Activated CD4-positive, alpha-beta T cell treated with anti-CD3 and anti-CD28 coated beads for 36 hours (primary cell): ENCODE results near the gene EIF2AK3. TPM values are rescaled to one million over a fixed set of nuclear protein-coding genes. Genes with fewer than 3 reads are reported as not detected.
"Not testable (repeated sequence)": the region's sequence is repeated elsewhere in the genome, so short reads cannot be mapped to it uniquely, and the experiment has no call there.

Source experiments
- ATAC-seq: fragments of 200-7000 bp; cut with Tn5 transposase; one replicate; pipeline ENCODE4 v1.10.0; 2021; ENCODE audit warnings: mild to moderate bottlenecking, moderate library complexity
- CTCF ChIA-PET: fragments of 350-600 bp; sonication (Branson Sonifier 250); formaldehyde crosslinking; loops from one replicate; lab custom pipeline; 2021; ENCODE audit warnings: antibody characterized with exemption; lab: Charles Lee
- POLR2A ChIA-PET: fragments of 350-600 bp; sonication (Branson Sonifier 250); formaldehyde crosslinking; loops from one replicate; lab custom pipeline; 2021; ENCODE audit warnings: antibody characterized with exemption, inconsistent platforms; lab: Charles Lee
- DNase-seq: peaks from one replicate; pipeline ENCODE4 v3.0.0-alpha.2; 2020
- H3K27ac Mint-ChIP-seq: one replicate; pipeline ENCODE4 v1.8.0; 2021; ENCODE audit warnings: mixed read lengths
- H3K27me3 Mint-ChIP-seq: one replicate; pipeline ENCODE4 v1.8.0; 2021; ENCODE audit warnings: mixed read lengths
- H3K36me3 Mint-ChIP-seq: one replicate; pipeline ENCODE4 v1.8.0; 2021; ENCODE audit warnings: low read depth, mixed read lengths
- H3K4me1 Mint-ChIP-seq: one replicate; pipeline ENCODE4 v1.8.0; 2021; ENCODE audit warnings: mixed read lengths
- H3K4me3 Mint-ChIP-seq: one replicate; pipeline ENCODE4 v1.8.0; 2021; ENCODE audit warnings: mild to moderate bottlenecking, moderate library complexity, mixed read lengths
- H3K9me3 Mint-ChIP-seq: one replicate; pipeline ENCODE4 v1.8.0; 2021; ENCODE audit warnings: low read depth, mixed read lengths
- intact Hi-C, 2 experiments: fragments of 100-400 bp; cut with DNase I in 1 of 2; cut with micrococcal nuclease in 1 of 2; formaldehyde crosslinking; loops; one replicate each; pipeline versions ENCODE4 v1.14.2 to v1.15.1; 2022 to 2024; cut with DNase I, micrococcal nuclease
- total RNA-seq, 2 experiments: library from RNA; stranded (reverse); gene quantifications; one replicate each; pipeline ENCODE4 v1.2.3, GENCODE V29; 2021

EIF2AK3 gene
- total RNA-seq, 2 experiments from 2014 or later: 15.9 to 25.1 TPM

DNA sequence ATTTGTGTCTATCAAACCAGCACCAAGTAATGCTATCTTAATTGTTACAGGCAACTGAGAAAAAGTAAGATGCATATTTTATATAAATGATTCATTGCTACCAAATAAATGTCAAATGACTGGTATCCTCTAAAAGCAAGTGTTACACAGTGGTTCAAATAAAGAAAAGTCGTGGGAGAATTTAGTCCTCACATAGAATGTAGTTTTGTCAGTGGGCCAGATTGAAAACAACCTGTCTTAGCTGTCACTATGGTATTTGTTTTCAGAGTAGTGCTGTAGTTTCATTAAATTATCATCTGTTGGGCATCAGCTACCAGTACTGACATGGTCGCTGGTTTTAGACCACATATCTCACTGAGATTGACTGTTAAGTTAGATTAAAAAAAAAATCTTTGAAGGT is 10.2 kb upstream of the EIF2AK3 start:
- intact Hi-C loops: no loop called here
- ATAC-seq (peak; percentile 49), DNase-seq (no peak)
- Mint-ChIP-seq H3K4me3 (no peak overlapping the region), H3K9me3 (peaks cover 6% of the 10 kb centered on the region), H3K27me3 (peaks cover 2% of the 10 kb centered on the region), H3K36me3 (peaks cover 6% of the 10 kb centered on the region), H3K27ac (no peak overlapping the region), H3K4me1 (peaks cover 23% of the 10 kb centered on the region)
- ChIA-PET CTCF (interaction anchor here (1.2 kb wide), 1 partner anchor 34 kb away, joined by 4 read pairs; no protein-coding TSS in a partner anchor), POLR2A (no interaction called here)

DNA sequence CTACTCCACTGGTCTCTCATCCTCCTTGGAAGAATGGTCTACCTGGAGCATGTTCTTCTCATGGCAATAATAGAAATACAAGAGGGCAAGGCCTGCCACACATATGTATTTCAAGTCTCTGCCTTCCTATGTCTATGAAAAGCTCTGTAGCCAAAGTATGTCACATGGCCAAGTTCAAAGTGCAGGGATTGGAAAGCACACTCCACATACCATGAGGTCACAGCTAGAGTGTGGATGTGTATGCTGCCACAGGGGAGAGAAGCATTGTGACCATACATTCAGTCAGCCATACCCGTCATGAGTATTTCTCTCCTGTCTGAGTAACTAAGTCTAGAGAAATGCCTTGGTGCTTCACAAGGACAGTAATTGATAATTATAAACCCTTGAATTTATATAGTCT is 8.8 kb upstream of the EIF2AK3 start:
- H3K9me3 Mint-ChIP-seq: peaks cover 6% of the 10 kb centered on the region
- ChIA-PET POLR2A (no interaction called here), CTCF (interaction anchor here (1.3 kb wide), 1 partner anchor 35 kb away, joined by 3 read pairs; no protein-coding TSS in a partner anchor)
- no peak overlapping the region for H3K27ac Mint-ChIP-seq
- DNase-seq: no peak
- peaks cover 2% of the 10 kb centered on the region for H3K27me3 Mint-ChIP-seq
- peaks cover 6% of the 10 kb centered on the region for H3K36me3 Mint-ChIP-seq
- H3K4me1 Mint-ChIP-seq: peaks cover 23% of the 10 kb centered on the region
- ATAC-seq: no peak
- no peak overlapping the region for H3K4me3 Mint-ChIP-seq
- intact Hi-C loops: no loop called here

DNA sequence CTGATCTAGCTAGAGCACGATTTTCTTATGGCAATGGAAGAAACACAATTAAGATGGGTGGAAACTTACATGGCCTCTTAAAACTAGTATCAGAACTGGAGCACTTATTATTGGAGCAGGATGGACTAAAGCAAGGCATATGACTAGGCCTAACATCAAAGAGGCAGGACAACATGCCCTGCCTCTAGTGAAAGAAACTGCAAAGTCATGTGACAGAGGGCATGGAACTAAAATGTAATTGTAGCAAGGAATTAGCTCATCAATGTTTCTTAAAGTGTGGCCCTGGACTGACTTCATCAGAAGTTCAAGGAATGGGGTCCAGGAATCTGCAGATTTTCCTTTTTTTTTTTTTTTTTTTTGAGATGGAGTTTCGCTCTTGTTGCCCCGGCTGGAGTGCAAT is 5.3 kb upstream of the EIF2AK3 start:
- Mint-ChIP-seq H3K36me3 (no peaks in the 10 kb centered on the region), H3K9me3 (no peaks in the 10 kb centered on the region), H3K27ac (no peak overlapping the region), H3K27me3 (no peaks in the 10 kb centered on the region), H3K4me1 (peaks cover 14% of the 10 kb centered on the region), H3K4me3 (no peak overlapping the region)
- ChIA-PET POLR2A (no interaction called here), CTCF (interaction anchor here (0.6 kb wide), 1 partner anchor 13 kb away, joined by 3 read pairs; no protein-coding TSS in a partner anchor)
- intact Hi-C loops: no loop called here
- no peak for DNase-seq
- ATAC-seq: no peak

DNA sequence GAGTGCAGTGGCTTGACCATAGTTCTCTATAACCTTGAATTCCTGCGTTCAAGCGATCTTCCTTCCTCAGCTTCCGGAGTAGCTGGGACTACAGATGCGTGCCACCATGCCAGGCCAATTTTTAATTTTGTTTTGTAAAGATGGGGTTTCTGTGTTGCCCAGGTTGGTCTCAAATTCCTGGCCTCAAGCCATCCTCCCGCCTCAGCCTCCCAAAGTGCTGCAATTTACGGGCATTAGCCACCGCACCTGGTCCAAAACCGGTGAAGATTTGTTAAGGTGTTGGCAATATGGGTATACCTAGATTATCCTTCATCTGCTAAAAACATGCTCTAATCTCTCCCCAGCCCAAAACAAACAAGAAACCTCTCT is 1.3 kb upstream of the EIF2AK3 start:
- intact Hi-C loops: loop anchor here (1.0 to 5.0 kb wide), 5 partner anchors 10 to 571 kb away; partner anchors contain the start of gene KRCC1 (in 1 of the 2)
- POLR2A ChIA-PET: interaction anchor here (0.5 to 2.2 kb wide), 7 partner anchors 16 to 72 kb away, joined by 3 to 19 read pairs (median 5); partner anchors contain the start of gene RPIA

DNA sequence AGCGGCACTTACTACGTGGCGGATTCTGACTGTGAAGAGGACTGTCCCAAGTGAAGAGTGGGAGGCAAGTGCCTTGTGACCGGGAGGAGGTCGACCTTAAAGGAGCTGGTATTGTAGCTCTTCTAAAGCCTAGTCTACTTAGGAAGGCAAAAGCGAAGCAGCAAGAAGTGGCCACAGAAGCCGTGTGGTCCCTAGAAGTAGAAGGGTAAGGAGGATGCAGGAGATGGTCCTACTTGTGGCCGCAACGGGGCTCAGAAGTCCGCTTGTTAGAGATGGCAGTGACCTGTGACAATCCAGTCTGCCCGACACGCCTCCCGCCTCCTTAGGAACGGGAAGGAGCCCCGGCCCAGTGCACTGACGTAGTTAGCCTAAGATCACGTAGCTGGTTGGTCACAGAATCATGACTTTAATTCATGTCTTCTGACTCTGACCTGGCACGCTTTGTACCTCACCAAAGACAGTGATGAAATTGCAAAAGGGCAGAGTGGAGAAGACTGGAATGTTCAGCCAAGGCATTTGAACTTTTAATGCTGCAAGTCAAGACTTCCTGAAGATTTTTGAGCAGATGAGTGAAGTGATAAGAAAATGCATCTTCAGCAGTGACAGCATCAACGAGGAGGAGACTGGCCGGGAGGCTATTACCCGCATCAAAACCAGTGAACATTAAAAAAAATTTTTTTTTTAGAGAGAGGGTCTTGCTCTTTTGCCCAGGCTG is 749 bp upstream of the EIF2AK3 start:
- ChIA-PET CTCF (interaction anchor here (0.5 to 2.1 kb wide), 7 partner anchors 17 to 65 kb away, joined by 3 to 6 read pairs (median 3); no protein-coding TSS in a partner anchor), POLR2A (interaction anchor here (0.5 to 2.2 kb wide), 8 partner anchors 15 to 73 kb away, joined by 3 to 19 read pairs (median 5); partner anchors contain the start of gene RPIA)
- Mint-ChIP-seq H3K27ac (no peak overlapping the region), H3K4me1 (peaks cover 18% of the 10 kb centered on the region), H3K27me3 (no peaks in the 10 kb centered on the region), H3K9me3 (no peaks in the 10 kb centered on the region), H3K36me3 (no peaks in the 10 kb centered on the region), H3K4me3 (no peak overlapping the region)
- DNase-seq (peak; percentile 93), ATAC-seq (peak; percentile 57)
- intact Hi-C loops: loop anchor here (1.0 to 5.0 kb wide), 9 partner anchors 10 to 571 kb away; partner anchors contain the start of genes RPIA (in 2 of the 2) and KRCC1 (in 1 of the 2)

More for the DNA sequence above, 1.3 kb upstream of the EIF2AK3 start:
- no peaks in the 10 kb centered on the region for H3K27me3 Mint-ChIP-seq
- H3K27ac Mint-ChIP-seq: no peak overlapping the region
- no peak overlapping the region for H3K4me3 Mint-ChIP-seq
- peaks cover 16% of the 10 kb centered on the region for H3K4me1 Mint-ChIP-seq
- H3K9me3 Mint-ChIP-seq: no peaks in the 10 kb centered on the region
- no peak for DNase-seq
- no peak for ATAC-seq
- CTCF ChIA-PET: interaction anchor here (0.5 to 2.1 kb wide), 4 partner anchors 35 to 64 kb away, joined by 3 to 6 read pairs (median 4); no protein-coding TSS in a partner anchor
- no peaks in the 10 kb centered on the region for H3K36me3 Mint-ChIP-seq

DNA sequence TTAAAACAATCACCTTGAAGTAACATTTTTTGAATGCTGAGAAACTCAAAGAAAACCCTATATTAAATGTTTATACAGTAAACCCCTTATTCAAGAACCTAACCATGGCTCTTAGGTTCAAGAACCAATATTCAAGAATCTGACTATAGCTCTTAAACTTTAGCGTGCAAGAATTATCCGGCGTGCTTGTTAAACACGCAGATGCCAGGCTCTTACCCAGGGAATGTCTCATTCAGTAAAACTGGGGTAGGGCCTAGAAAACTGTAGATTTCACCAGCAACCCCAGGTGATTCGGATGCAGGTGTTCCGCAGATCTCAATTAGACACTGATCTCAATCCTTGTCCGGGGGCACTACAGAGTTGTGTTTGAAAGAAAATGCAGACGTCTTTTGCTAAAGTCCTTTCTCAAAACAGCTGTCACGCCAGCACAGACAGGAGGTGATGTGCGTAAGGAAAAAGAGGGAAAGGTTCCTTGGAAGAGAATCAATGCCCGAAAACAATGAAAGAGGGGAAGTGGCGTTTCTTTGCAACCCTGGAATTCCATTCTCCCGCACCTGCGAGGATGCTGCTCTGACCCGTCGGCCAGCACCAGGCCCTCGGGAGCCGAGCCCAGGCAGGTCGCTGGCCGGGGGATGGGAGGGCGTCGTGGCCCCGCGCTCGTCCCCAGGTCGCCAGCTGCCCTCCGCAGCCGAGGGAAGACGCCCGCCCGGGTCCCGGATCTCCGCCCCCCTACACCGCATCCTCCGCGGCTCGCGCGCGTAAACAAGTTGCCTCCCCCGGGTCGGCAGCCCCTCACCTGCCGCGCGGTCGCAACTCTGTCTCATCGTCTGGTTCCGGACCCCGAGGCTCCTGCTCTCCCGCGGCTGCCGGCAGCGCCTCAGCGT is 851 bp downstream of the EIF2AK3 start:
- no peak for ATAC-seq
- H3K4me3 Mint-ChIP-seq: no peak overlapping the region

DNA sequence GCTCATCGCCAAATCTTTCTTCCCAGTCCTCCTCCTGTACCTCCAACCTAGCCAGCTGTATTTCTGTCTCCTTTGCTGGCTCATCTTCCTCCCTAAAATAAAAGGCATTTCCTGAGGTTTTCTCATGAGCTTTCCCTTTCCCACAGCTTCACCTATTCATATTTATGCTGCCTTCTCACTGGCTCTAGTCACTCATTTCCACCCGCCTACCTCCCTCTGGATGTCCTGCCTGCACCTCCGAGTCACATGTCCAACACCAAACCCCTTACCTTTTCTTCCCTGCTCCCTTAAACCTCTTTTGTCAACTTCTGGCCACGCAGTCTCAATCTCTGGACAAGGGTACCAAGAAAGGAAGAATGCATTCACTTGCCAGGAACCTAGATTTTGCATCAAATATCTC is 2.8 kb downstream of the EIF2AK3 start:
- H3K9me3 Mint-ChIP-seq: no peaks in the 10 kb centered on the region
- intact Hi-C loops: no loop called here
- H3K27me3 Mint-ChIP-seq: no peaks in the 10 kb centered on the region
- no peak for DNase-seq
- ATAC-seq: no peak
- CTCF ChIA-PET: no interaction called here
- peaks cover 30% of the 10 kb centered on the region for H3K4me1 Mint-ChIP-seq
- POLR2A ChIA-PET: no interaction called here
- H3K36me3 Mint-ChIP-seq: no peaks in the 10 kb centered on the region
- H3K4me3 Mint-ChIP-seq: no peak overlapping the region
- no peak overlapping the region for H3K27ac Mint-ChIP-seq

More for the DNA sequence above, 851 bp downstream of the EIF2AK3 start:
- Mint-ChIP-seq H3K9me3 (no peaks in the 10 kb centered on the region), H3K36me3 (no peaks in the 10 kb centered on the region), H3K27me3 (no peaks in the 10 kb centered on the region), H3K27ac (peak overlapping the region; percentile 91), H3K4me1 (peaks cover 23% of the 10 kb centered on the region)
- ChIA-PET CTCF (interaction anchor here (1.1 to 1.3 kb wide), 2 partner anchors 19 to 43 kb away, joined by 4 read pairs; no protein-coding TSS in a partner anchor), POLR2A (interaction anchor here (2.2 kb wide), 1 partner anchor 26 kb away, joined by 19 read pairs; no protein-coding TSS in a partner anchor)
- DNase-seq: peak; percentile 67
- intact Hi-C loops: loop anchor here (1.0 to 5.0 kb wide), 7 partner anchors 26 to 569 kb away; partner anchors contain the start of genes RPIA (in 2 of the 2) and KRCC1 (in 1 of the 2)

DNA sequence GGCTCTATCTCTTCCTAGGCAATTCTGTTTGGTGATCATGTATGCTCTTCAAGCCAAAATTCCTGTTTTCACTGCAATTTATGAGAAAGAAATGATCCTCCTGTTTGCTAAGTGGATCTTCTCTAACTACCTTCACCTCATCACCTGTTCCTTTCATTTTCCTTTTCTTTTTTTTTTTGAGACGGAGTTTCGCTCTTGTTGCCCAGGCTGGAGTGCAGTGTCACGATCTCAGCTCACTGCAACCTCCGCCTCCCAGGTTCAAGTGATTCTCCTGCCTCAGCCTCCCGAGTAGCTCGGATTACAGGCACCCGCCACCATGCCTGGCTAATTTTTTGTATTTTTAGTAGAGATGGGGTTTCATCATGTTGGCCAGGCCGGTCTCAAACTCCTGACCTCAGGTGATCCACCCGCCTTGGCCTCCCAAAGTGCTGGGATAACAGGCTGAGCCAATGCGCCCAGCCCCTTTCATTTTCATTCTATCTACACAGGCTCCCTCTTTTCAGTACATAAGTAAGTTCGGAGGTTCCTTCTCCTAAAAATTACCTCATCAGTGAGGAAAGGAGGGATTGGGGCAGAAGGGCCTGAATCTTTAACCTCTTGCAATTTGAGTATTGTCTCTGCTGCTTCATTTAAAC is 3.3 kb downstream of the EIF2AK3 start:
- H3K27ac Mint-ChIP-seq, H3K9me3 Mint-ChIP-seq, DNase-seq, intact Hi-C loops, H3K4me3 Mint-ChIP-seq, POLR2A ChIA-PET, H3K27me3 Mint-ChIP-seq, H3K36me3 Mint-ChIP-seq, ATAC-seq: not testable (repeated sequence)
- peaks cover 26% of the 10 kb centered on the region for H3K4me1 Mint-ChIP-seq
- CTCF ChIA-PET: interaction anchor here (1.1 to 1.3 kb wide), 2 partner anchors 11 to 46 kb away, joined by 3 to 5 read pairs; no protein-coding TSS in a partner anchor

DNA sequence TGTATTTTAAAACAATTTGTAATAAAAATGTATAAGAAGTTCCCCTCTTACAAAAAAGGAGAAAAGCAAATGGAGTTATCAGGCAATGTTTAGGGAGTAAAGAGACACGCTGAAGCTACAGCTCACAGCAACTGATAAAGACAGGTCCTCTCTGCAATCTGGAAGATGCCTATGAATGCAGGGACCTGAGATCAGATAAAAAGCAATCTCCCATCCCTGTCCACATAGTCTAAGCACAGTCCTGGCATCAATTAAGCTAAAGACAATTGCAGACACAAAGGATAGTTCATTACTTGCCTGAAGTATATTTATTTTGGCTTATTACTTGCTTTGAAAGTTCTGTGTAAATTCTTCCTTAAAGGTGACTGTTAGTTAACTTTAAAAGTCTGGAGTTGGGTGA is 5.0 kb downstream of the EIF2AK3 start:
- CTCF ChIA-PET: interaction anchor here (1.3 kb wide), 1 partner anchor 10 kb away, joined by 5 read pairs; no protein-coding TSS in a partner anchor
- no peaks in the 10 kb centered on the region for H3K27me3 Mint-ChIP-seq
- intact Hi-C loops: no loop called here
- peaks cover 29% of the 10 kb centered on the region for H3K4me1 Mint-ChIP-seq
- no peak overlapping the region for H3K27ac Mint-ChIP-seq
- no peak for ATAC-seq
- POLR2A ChIA-PET: no interaction called here
- H3K36me3 Mint-ChIP-seq: no peaks in the 10 kb centered on the region
- H3K4me3 Mint-ChIP-seq: no peak overlapping the region
- DNase-seq: no peak
- no peaks in the 10 kb centered on the region for H3K9me3 Mint-ChIP-seq

DNA sequence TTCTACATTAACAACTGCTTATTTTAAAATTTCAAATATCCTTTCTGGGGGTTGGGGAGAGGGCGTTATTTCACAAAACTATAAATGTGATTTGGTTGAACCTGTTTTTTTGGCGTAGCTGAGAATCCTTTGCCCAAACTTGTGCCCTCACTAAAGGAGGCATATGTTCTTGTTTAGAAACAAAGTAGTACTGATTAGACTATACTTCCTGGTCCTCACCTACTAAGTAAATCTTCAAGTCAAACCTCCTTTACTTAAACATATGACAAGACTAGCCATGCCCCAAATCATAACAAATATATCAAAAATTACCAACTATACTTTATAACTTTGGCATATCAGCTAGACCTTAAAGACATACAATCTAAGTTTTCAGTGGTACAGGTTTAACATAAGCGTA is 5.8 kb downstream of the EIF2AK3 start:
- Mint-ChIP-seq H3K9me3 (no peaks in the 10 kb centered on the region), H3K4me1 (peaks cover 35% of the 10 kb centered on the region), H3K36me3 (no peaks in the 10 kb centered on the region), H3K27ac (no peak overlapping the region), H3K4me3 (no peak overlapping the region), H3K27me3 (no peaks in the 10 kb centered on the region)
- ATAC-seq (no peak), DNase-seq (no peak)
- POLR2A ChIA-PET: no interaction called here
- CTCF ChIA-PET: interaction anchor here (0.5 kb wide), 1 partner anchor 46 kb away, joined by 3 read pairs; no protein-coding TSS in a partner anchor
- intact Hi-C loops: loop anchor here in 1 of 2 experiments (2.0 kb wide), 1 partner anchor 15 kb away; no protein-coding TSS in a partner anchor
